NCI-H345 (cell line): ENCODE measurements around the gene MTHFD1L.

Experiments
- DNase-seq: peaks from one replicate; lab custom pipeline; 2025; lab: John Stamatoyannopoulos, UW

MTHFD1L gene

GRCh38 chr6:150898399-150899170 lies 33.1 kb downstream of the MTHFD1L start:
- DNase-seq, result no peak

DNA sequence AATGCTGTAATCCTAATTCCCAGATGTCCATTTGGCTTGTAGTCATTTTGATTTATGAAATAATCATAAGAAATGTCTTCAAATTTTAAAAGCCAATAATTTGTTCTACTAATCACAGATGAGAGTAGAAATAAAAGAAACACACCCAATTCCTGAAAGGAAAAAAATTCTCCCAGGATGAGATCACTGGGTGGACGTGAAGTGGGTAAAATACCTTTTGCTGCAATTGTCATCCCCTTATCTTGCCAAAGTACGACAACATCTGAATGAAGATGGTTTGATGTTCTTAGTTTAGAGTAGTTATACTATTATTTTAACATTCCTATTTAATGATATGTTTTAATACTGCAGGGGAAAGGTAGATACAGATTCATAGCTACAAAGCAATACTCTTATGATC lies 33.7 kb downstream of the MTHFD1L start:
- DNase-seq, result no peak

DNA sequence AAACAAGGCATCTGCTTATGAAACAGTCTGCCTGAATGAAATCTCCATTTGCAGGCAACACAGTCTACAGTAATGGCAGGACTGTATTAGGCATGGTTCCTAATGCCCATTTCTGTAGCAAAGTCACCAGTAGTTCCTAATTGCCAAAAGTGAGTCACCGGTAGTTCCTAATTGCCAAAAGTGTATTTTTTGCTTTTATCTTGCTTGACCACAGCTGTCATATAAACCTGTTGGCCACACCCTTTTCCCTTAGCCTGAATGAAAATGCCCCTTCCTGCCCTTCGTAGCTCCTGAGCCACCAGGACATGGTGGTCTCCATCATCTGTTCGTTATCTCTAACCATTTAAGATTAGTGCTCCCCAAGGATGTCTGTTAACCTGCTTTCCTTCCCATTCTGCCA lies 34.5 kb downstream of the MTHFD1L start:
- no peak for DNase-seq

DNA sequence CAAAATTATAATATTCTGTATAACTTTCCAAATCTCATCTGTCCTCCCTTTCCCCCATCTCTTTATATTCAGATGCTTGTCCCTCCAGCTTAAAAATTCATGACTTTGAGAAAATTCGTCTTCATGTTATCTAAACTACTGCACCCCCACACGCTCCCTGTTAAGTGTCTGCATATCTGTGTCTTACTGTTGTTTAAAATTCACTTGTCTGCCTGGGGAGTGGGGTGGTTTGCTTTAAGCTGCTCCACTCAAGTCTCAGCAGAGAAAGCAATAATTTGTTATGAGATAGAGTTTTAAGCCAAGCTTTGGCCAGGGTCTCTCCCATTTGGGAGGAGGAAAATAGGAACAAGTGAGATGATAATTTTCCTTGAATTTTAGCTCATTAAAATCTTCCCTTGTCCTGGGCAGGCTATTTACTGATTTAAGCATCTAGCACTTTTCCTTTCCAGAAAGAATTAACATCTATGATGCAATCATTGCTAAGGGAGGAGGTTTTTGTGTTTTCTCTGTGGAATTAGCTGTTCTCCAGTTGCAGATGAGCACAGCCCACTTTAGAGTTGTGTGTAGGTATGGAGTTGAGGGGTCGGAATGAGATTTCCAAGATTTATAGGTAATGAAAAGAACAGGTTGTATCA lies 36.8 kb downstream of the MTHFD1L start:
- DNase-seq, result no peak

DNA sequence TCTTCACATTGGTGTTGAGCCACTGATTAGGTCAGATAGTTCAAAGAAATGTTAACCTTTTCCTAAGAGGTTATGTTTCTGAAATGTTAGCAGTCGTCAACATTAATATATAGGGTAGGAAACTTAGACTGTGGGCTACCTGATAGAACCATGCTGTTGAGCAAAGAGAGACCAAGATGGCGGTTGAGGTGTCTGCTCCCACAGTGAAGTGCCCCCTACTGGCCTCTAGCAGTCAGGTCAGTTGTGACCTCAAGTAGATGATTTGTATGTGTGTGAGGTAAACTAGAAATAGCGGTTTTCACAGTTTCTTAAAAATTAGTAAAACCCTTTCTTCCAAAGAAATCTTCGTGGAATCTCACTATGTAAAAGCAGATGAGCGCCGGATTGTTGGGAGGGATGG lies 40.3 kb downstream of the MTHFD1L start:
- no peak for DNase-seq

GRCh38 chr6:150906641-150907326 lies 41.3 kb downstream of the MTHFD1L start:
- DNase-seq, result no peak

DNA sequence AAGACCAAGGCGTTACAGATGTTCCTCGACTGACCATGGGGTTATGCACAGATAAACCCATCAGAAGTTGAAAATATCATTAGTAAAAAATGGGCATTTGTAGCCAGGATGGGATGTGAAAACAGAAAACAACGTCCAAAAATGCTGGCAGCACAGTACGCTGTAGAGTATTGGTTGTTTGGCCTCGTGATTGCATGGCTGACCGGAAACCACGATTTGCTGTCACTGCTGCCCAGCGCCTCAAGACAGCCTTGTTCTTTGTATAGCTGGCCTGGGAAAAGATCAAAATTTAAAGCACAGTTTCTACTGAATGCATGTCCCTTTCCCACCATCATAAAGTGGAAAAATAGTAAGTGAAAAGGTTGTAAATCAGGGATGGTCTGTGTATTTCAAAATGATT lies 41.9 kb downstream of the MTHFD1L start:
- no peak for DNase-seq

DNA sequence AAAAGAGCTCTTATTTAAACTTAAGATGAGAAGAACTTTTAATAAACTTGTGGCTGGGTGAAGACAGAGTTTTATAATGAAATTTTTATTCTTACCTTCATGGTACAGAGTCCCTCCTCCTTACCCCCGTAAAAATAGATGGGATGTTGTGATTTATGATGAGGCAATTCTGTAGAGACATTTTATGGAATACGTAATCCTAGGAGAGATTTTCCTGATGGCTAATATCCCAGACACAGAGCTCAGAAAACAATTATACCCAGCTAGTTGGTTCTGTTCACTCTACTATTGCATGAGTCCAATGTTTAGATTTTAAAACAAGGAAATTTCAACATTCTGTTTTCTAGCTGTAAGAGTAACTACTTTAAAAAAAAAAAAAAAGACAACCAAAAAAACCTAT lies 43.4 kb downstream of the MTHFD1L start:
- no peak for DNase-seq

- DNase-seq, result no peak
Observed at GRCh38 chr6:150910561-150910960, 45.1 kb downstream of the MTHFD1L start.

DNA sequence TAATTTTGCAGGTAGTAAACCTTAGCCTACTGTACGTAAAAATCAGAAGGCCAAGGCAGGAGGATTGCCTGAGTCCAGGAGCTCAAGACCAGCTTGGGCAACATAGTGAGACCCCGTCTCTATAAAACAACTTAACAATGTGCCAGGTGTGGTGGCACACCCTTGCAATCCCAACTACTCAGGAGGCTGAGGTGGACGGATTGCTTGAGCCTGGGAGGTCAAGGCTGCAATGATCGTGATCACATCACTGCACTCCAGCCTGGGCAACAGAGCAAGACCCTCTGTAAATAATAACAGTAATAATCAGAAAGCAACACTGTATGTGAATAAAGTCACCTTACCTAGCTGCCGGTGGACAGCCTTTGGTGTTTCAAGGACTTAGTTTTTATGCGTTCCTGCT lies 48.9 kb downstream of the MTHFD1L start:
- DNase-seq, result no peak

- DNase-seq, result no peak
Observed at GRCh38 chr6:150915131-150915879, 49.8 kb downstream of the MTHFD1L start.

- no peak for DNase-seq
Observed at GRCh38 chr6:150915880-150916265, 50.4 kb downstream of the MTHFD1L start.

DNA sequence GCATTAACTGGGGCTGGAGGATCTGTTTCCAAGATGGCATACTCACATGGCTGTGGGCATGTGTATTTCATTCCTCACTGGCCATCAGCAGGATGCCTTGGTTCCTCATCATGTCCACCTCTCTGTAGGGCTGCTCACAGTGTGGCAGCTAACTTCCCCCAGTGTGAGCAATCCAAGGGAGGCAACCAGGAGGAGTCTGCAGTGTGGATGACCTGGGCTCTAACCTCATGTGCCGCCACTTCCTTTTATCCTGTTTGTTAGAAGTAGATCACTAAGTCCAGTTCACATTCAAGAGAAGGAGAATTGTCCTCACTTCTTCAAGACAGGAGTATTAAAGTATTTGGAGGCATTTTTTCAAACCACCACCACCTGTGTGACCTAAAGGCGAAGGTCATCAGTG lies 54.4 kb downstream of the MTHFD1L start:
- no peak for DNase-seq

- DNase-seq, result no peak
Observed at GRCh38 chr6:150922137-150922536, 56.6 kb downstream of the MTHFD1L start.

DNA sequence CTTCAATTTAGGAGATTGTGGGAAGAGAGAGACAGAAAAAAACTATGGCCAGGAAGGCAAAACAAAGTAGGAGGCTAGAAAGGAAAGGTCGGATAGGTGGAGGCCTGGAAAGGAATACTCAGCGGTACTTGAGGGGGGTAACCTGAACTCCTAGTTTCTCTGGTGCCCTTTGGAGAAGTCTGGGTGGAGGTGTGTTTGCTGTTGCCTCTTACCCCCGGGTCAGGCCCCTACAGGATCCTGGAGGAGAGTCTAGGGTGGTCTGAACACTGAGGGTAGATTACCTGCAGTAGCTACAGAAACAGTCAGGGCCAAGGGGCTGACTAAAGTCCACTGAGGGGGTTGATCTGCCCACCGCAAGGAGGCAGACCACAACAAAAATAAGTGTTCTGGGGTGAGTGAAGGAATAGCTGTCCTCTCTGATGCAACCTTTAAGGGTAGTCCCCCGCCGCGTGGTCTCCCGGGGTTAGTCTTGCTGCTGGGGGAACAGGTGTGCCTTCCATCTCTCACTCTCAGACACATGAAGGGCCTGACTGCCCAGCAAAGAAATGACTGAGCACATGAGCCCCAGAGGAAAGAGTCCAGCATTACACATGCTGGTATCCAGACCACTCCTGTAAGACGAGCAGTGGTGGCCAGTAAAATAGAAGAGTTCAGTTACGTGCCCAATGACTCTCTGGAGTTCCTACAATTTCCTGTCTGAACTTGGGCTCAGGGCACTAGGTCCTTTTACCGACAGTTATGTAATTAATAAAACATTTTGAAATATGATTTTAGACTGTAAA lies 59.5 kb downstream of the MTHFD1L start:
- DNase-seq, result no peak

DNA sequence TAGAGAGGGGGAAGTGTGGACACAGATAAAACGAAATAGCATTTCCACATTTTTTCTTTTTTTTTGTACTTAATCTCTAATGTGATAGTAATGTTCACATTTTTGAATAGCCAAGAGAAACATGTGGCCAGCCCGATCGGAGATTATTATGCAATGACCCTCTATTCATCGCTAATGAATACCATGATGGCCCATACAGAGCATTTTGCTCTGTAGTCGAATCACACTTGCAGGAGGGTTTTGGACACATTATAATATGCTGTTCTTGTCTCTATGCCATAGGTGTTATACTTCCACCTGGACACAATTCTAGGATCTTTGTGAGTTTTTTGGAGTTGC lies 60.1 kb downstream of the MTHFD1L start:
- no peak for DNase-seq

DNA sequence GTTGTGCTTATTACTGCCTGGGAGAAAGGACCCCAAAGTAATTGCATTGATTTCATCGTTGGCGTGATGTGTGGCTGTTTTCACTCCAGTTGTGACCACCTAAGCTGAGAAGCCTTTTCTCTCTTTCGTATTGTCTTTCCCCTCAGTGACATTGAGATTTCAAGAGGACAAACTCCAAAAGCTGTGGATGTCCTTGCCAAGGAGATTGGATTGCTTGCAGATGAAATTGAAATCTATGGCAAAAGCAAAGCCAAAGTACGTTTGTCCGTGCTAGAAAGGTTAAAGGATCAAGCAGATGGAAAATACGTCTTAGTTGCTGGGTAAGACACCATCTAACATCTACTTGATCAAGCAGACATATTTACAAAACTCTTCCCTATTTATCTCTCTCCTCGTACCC lies 60.5 kb downstream of the MTHFD1L start:
- DNase-seq, result no peak

- DNase-seq, result no peak
Observed at GRCh38 chr6:150928882-150929281, 63.4 kb downstream of the MTHFD1L start.

DNA sequence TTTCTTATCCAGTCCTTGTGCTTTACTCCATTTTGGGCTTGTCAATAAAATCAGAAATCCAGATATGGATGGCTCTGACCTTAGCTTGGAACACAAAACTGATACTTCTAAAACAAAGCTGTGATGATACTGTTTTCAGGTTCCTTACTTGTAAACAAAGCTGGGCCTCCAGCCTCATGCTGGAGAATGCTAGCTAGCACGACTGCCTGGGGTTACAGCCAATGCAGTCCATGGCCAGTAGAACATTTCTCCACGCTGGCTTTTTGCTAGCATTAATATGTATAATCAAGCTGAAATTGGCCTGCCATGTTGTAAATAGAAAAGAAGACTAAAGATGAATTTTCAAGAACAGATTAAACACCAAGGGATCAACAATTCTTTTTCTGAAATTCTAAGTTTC lies 63.9 kb downstream of the MTHFD1L start:
- DNase-seq, result no peak

- no peak for DNase-seq
Observed at GRCh38 chr6:150930841-150931240, 65.3 kb downstream of the MTHFD1L start.

DNA sequence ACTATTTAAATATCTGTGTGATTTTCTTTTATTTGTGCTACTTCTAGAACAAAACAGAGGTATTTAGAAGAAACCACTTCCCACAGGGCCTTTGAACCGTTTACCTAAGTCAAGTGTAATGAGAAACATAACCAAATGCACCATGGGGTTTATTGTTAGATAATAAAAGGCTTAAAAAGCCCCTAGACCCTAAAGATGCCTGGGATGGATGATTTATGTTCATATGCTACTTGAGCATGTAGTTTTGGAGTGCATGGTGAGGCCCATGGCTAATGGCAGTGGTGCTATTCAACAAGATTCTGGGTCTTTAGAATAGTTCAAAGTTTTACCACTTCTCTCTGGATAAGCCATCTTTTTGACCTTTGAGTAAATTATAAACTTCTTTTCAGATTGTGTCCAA lies 65.9 kb downstream of the MTHFD1L start:
- DNase-seq, result no peak

GRCh38 chr6:150932996-150933395 lies 67.5 kb downstream of the MTHFD1L start:
- no peak for DNase-seq
